ENCODE data around the gene ABI2.

- TF ChIP-seq POLR2A (IDR thresholded peaks at IDR 0.05) (no peak), CTCF (IDR thresholded peaks at IDR 0.05) (no peak), POLR2AphosphoS5 (IDR thresholded peaks at IDR 0.05) (no peak)
Observed at GRCh38 chr2:203462308-203462707, 134.1 kb downstream of the ABI2 start.

Data from upper lobe of left lung (tissue), 4 donors.